ENCODE results near the gene MATCAP1.

Gene MATCAP1

GRCh38 chr16:67183627-67184452, at the start of gene MATCAP1:
MATCAP1 (minus strand) TSS chr16:67183963; CDS start chr16:67180610, 3,353 bp downstream.
- peak; percentile 99 for DNase-seq (ENCODE audit: low spot score)

GRCh38 chr16:67230809-67231660, 47.3 kb upstream of the MATCAP1 start:
- no peak for DNase-seq (ENCODE audit: low spot score)

GRCh38 chr16:67229906-67230808, 46.4 kb upstream of the MATCAP1 start:
- DNase-seq (ENCODE audit: low spot score): no peak

- no peak for DNase-seq (ENCODE audit: low spot score)
These were observed 45.1 kb upstream of the MATCAP1 start for GRCh38 chr16:67228905-67229304.

GRCh38 chr16:67228034-67228785, 44.4 kb upstream of the MATCAP1 start:
- DNase-seq (ENCODE audit: low spot score): no peak

- no peak for DNase-seq (ENCODE audit: low spot score)
These were observed 43.8 kb upstream of the MATCAP1 start for GRCh38 chr16:67227567-67227921.

- DNase-seq (ENCODE audit: low spot score): peak; percentile 94
These were observed 43.2 kb upstream of the MATCAP1 start, which contains the start of gene TMEM208 for GRCh38 chr16:67226804-67227566. TMEM208 (plus strand) TSS chr16:67227130; CDS start chr16:67227219, 89 bp downstream.

- DNase-seq (ENCODE audit: low spot score): no peak
These were observed 42.6 kb upstream of the MATCAP1 start for GRCh38 chr16:67226295-67226803.

GRCh38 chr16:67223992-67224391, 40.2 kb upstream of the MATCAP1 start:
- DNase-seq (ENCODE audit: low spot score): no peak

GRCh38 chr16:67216612-67217490, 33.1 kb upstream of the MATCAP1 start:
- DNase-seq (ENCODE audit: low spot score): no peak

- DNase-seq (ENCODE audit: low spot score): no peak
These were observed 31.9 kb upstream of the MATCAP1 start for GRCh38 chr16:67215706-67216105.

GRCh38 chr16:67213197-67214019, 29.6 kb upstream of the MATCAP1 start:
- DNase-seq (ENCODE audit: low spot score): no peak

- peak; percentile 55 for DNase-seq (ENCODE audit: low spot score)
These were observed 29.0 kb upstream of the MATCAP1 start for GRCh38 chr16:67212766-67213165.

- no peak for DNase-seq (ENCODE audit: low spot score)
These were observed 27.9 kb upstream of the MATCAP1 start for GRCh38 chr16:67211674-67212073.

- DNase-seq (ENCODE audit: low spot score): no peak
These were observed 26.5 kb upstream of the MATCAP1 start for GRCh38 chr16:67210069-67210937.

- DNase-seq (ENCODE audit: low spot score): no peak
These were observed 25.8 kb upstream of the MATCAP1 start for GRCh38 chr16:67209565-67209964.

All from SW480 (cell line).